NOMO-1 treated with dmso at 0.1 percent for 144 hours (cell line): ENCODE measurements around the gene ZNF296.

Experiments used
- DNase-seq: peaks from one replicate; lab custom pipeline; 2025; ENCODE audit not compliant: unreplicated experiment; lab: John Stamatoyannopoulos, UW

Gene ZNF296

DNA sequence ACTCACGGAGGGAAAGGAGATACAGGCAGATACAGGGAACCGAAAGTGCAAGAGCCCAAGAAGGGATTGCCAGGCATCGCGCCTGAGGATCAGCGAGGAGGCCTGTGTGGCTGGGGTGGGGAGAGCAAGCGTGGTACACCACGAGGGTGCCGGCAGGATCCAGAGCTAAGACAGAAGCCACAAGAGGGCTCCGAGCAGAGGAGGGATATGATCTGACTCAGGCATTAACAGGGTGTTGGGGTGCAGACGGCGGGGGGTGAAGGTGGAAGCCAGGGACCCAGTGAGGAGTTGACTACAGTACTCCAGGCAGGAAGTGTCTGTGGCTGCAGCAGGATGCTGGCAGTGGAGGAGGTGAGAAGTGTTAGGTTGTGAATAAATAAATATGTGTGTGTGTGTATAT lies 11.3 kb upstream of the ZNF296 start:
- no peak for DNase-seq

DNA sequence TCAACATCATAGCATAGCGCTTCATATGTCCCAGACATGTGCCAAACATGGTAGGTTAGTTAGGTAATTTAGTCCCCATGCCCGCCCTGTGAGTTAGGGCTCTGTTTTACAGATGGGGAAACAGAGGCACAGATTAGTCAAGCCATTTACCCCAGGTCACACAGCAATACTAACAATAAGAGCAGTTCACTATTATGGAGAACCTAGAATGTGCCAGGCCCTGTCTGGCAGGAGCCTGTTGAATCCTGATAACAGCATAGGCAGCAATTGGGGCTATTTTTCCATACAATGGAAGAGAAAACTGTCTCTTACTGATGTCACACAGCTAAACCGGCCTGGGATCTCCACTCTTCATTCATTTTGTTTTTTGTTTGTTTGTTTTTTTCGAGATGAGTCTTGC lies 10.2 kb upstream of the ZNF296 start:
- no peak for DNase-seq

GRCh38 chr19:45082170-45082569 lies 5.9 kb upstream of the ZNF296 start:
- no peak for DNase-seq

DNA sequence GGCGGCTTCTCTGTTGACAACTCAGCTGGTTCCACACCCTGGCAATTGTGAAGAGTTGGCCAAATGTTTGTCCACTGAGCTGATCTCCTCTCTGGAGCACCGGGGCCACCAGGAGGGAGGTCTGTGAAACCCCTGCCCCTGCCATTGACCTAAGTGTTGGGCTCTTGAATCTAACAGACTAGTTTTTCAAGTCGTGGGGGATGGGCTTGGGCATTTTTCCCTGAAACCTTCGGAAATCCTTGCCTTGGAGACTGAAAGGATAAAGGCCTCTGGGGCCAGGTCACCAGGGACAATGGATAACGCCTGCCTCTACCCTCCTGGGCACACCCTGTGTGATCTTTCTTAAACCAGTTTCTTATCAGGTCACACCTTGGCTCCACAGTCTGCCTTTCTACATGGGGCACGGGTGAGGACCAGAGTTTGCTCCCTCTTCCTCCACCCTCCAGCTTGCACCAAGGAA lies 3.7 kb upstream of the ZNF296 start:
- no peak for DNase-seq

DNA sequence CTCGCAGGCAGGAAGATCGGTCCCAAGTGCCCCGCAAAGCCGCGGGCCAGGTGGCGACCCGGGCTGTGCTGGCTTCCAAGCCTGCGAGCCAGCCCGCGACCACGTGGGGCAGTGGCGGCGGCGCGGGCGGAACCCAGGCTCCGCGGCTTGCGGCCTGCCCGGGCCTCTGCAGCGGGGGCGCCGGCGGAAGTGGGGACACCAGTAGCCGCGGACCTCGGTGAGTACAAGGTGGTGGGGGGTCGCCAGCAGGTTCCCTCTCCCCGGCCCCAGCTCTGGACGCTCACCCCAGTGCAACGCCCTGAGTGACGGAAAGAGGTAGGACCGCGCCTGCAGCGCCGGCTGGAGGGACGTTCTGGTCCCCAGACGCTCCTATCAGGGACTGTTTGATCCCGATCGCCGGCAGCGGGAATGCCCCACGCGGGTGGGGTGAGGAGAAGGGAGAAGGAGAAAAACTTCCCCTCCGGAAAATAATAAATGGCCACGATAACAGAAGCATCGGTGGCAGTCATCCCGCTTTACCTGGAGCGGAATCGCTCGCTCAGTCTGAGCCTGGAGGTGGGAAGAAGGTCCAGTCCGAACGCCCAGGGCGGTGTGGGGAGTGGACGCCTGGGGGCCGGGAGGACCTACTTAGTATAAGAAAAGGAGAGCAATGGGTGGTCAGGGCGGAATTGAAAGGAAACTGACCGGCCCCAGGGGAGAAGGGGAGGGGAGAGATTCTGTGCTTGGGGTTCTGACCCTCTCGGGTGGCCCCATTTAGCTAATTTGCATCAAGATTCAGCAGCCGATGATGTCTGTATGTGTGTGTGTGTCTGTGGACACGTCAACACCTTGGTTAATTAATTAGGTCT lies 3.0 kb upstream of the ZNF296 start, which contains the start of gene GEMIN7:
TSS of gene GEMIN7 (plus strand) at position 198 of the 848 bp plus-strand sequence. CDS start 10,855 bp downstream, outside the sequence.
- peak; percentile 50 for DNase-seq

DNA sequence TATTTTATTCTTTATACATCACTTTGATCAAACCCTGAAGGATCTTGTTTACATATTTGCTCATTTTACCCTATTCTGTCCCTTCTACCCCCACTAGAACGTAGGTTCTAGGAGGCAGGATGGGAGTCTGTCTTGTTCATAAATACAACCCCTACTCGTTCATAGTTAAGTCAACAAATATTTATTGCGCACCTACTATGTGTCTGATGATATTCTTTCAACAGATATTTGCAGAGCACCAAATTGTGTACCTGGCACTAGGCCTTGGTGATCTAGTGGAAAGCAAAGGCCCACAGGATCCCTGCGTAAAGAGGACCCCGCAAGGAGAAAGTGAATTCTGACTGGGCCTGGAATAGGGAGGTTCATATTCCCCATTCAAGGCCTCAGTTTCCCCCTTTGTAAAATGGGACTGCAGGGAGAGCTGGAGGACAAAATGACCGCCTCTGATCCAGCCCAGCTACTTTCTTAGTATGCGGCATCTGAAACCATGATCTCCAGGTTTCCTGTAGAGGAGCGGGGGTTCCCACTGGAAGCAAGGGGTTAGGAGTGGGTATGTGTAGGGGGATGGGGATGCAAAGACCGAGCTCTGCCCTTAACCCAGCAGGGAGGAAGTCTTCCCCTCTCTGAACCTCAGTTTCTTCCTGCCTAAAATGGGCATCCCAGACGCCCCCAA lies 2.2 kb upstream of the ZNF296 start:
- DNase-seq = no peak

DNA sequence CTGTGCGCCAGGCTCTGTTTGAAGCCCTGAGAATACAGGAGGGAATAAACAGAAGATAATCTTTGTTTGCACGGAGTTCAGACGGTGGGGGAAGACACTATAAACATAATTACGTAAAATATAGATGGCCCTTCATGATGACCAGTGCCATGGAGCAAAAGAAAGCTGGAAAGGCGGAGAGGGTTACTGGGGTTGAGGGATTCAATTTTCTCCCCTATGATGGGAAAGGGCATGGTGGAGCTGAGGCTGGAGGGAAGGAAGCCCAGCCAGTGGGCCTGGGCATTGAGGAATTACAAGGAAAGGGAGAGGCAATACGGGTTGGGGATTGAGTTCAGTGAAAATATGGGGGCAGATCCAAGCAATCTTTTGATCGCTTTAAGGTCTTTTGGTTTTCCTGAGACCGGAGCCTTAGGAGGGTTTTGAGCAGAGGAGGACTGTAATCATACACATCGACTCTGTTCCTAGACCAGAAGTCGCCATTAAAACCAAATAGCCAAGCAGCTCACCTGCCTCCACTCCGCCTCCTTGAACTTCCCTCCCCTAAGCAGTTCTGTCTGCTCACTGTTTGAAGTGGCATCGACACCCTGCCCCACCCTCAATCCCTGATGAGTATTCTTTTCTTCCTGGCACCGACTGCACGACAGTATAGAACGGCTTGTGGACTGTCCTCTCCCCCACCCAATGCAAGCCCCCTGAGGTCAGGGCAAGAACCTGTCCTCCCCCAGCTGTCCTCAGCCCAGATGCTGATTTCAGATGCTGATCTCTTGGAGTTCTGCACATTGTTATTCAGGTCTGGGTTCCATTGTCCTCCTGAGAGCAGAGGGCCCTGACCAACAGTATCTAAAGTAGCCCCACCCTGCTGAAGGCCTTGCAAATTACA lies 813 bp upstream of the ZNF296 start:
- no peak for DNase-seq

DNA sequence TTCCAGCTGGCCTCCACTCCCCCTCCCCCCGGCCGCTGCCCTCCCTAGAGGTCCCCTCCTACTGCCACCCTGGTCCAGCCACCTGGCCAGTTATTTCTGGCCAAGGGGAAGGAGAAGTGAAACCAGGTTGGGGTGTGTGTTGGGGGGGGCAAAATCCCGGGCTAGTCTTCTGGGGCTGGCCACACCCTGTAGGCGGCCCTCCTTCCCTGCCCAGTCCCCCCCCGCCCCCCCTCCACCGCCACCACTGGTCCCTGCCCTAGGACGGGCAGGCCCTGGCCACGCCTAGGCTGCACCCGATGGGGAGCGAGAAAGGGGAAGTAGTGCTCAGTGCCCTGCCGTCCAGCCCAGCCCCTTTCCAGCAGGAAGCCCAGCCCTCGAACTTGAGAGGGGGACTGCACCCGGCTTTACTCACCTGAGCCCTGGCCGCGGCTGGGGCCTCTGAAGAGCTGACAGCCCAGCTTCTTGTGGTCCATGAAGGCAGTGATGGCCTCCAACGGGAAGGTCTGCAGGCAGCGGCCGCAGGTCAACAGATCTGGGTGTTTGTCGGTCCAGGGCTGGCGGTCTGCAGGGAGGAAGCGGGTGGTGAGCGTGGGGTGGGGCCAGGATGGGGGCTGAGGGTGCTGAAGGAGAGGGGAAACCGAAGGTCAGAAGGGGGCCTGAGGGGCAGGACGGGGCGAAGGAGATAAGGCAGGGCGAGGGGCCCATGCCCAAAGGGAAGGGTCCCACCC lies 813 bp downstream of the ZNF296 start:
- peak; percentile 98 for DNase-seq

GRCh38 chr19:45074744-45075300 lies 1.5 kb downstream of the ZNF296 start:
- DNase-seq = no peak

GRCh38 chr19:45071969-45072790 lies 4.1 kb downstream of the ZNF296 start:
- DNase-seq = no peak

- no peak for DNase-seq
Measured at GRCh38 chr19:45071545-45071938, 4.7 kb downstream of the ZNF296 start.

- no peak for DNase-seq
Measured at GRCh38 chr19:45070861-45071544, 5.3 kb downstream of the ZNF296 start.

DNA sequence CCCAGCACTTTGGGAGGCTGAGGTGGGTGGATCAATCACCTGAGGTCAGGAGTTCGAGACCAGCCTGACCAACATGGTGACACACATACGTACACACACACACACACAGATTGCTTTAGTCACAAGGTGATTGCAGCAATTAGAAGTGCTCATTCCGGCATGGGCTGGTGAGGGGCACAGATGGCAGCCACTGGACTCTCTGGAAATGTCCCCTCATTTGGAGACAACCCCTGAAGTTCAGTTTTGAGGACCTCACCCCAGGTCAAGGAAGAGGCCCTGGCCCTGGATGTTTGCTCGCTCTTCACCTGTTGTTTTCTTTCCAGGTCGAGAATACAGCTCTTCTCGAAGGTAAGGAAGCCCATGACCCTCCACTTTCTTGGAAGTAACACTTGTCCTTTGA lies 6.1 kb downstream of the ZNF296 start:
- no peak for DNase-seq

GRCh38 chr19:45069056-45069455 lies 7.2 kb downstream of the ZNF296 start:
- no peak for DNase-seq

DNA sequence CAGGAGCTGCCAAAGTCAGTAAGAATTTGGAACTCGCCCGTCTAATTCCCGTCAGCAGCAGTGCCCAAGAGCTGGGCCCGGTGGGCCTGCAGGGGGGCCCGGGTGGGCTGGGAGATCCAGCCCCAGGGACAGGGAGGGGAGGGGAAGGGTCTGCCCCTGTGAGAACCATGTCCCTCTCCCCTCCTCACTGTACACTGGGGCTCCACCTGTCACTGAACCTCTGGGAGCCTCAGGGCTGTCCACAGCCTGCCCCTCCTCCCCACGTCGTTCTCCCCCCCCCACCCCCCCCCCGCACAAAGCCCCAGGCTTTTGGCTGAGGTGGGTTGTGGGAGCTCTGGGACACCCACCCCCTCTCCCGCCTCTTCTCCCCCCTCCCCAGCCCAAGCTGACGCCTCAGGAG lies 8.2 kb downstream of the ZNF296 start:
- DNase-seq = no peak

DNA sequence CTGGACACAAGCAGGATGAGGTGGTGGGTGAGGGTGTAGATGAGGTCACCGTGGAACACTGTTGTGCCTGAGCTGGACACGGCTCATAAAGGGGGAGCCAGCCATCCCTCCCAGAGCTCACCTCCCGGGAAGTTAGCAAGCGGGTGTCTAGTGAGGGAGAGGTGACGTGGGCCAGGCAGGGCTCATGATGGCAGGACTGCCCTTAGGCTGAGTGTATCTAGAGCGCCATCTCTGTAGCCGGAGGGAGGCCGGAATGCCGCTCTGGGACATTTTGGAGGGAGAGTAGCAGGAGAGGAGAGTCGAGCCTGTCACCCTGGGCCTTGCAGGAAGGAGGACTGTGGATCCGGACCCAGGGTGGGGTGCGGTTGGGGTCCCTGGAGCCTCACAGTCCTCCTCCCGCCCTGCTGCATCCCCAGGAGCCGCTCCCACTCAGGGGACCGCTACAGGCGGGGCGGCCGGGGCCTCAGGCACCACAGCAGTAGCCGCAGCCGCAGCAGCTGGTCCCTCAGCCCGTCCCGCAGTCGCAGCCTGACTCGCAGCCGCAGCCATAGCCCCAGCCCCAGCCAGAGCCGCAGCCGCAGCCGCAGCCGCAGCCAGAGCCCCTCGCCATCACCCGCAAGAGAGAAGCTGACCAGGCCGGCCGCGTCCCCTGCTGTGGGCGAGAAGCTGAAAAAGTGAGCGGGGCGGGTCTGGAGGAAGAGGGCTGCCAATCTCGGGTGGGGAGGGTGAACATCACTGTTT lies 9.2 kb downstream of the ZNF296 start:
- no peak for DNase-seq

GRCh38 chr19:45063851-45064801 lies 12.2 kb downstream of the ZNF296 start:
- no peak for DNase-seq
